G401 (cell line): ENCODE measurements around the gene RASSF6. TPM values are rescaled to one million over a fixed set of nuclear protein-coding genes. Genes with fewer than 3 reads are reported as not detected.

Source experiments
- total RNA-seq: library from RNA; depleted of rRNA; stranded (reverse); fragments of >200 nt; shearing (Covaris generic); gene quantifications from 2 replicates; pipeline ENCODE4 v1.2.3, GENCODE V29; 2014; rRNA removed

The RASSF6 gene
- total RNA-seq, 1 experiment from 2014 or later: not detected

Other genes with a start within 250 kb of the RASSF6 start
- gene ALB, start 216.1 kb downstream of the RASSF6 start, total RNA-seq: not detected in 2 replicates
- gene AFP, start 184.2 kb downstream of the RASSF6 start, total RNA-seq: not detected in 2 replicates
- gene AFM, start 138.7 kb downstream of the RASSF6 start, total RNA-seq: not detected in 2 replicates
- not detected in 2 replicates for gene CXCL8, start 120.1 kb upstream of the RASSF6 start, total RNA-seq
- not detected in 2 replicates for gene CXCL6, start 216.2 kb upstream of the RASSF6 start, total RNA-seq
- gene PF4V1, start 232.9 kb upstream of the RASSF6 start, total RNA-seq: not detected in 2 replicates
- gene CXCL1, start 249.0 kb upstream of the RASSF6 start, total RNA-seq: not detected in 2 replicates